ENCODE results near the gene REEP2. TPM values are rescaled to one million over a fixed set of nuclear protein-coding genes. Genes with fewer than 3 reads are reported as not detected.

Gene REEP2
- total RNA-seq, 1 donor from 2014 or later = 70.9 TPM

- FAIRE-seq = no peak
Measured at GRCh38 chr5:138491669-138492559, 53.1 kb downstream of the REEP2 start.

DNA sequence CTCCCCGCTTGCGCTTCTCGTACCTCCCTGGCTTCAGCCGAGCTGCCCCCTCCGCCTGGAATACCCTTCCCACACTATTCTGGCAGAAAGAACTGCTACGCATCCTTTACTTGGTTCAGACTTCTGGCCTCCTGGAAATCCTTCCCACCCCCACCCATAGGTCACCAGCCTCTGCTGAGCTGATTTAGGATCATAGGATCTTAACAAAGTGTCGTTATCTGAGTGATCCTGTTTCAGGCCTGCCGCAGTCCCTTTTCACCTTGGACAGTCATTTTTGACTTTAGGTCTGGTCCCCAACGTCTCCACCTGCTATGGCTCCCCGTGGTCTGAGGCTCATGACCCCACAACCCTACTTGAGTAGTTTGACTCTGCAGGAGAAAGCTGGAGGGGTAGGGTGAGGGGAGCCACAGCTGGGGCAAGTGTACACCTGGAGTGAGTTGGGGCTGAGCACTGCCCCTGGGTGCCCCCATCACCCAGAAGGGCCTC lies 53.7 kb downstream of the REEP2 start:
- DNase-seq (ENCODE audit: low spot score in 2 of 2) (no peak), FAIRE-seq (no peak)

More at GRCh38 chr5:138491669-138492559, 53.1 kb downstream of the REEP2 start:
- DNase-seq (ENCODE audit: low spot score in 2 of 2) = peak; percentile 95 to 97

GRCh38 chr5:138495351-138495750 lies 56.5 kb downstream of the REEP2 start:
- DNase-seq (ENCODE audit: low spot score in 2 of 2) (no peak), FAIRE-seq (no peak)

Small RNAs within 50 kb of the gene (small RNA-seq; reads per million reads assigned to genes)
- gene AC113403.1 = not detected

Other genes with a start within 250 kb of the REEP2 start
- gene CDC23, start 225.7 kb upstream of the REEP2 start, total RNA-seq = 32.2 TPM
- not detected for gene GFRA3, start 164.4 kb upstream of the REEP2 start, total RNA-seq
- 2.4 TPM for gene CDC25C, start 107.3 kb upstream of the REEP2 start, total RNA-seq
- 19.2 TPM for gene FAM53C, start 100.8 kb upstream of the REEP2 start, total RNA-seq
- 81.9 TPM for gene KDM3B, start 86.4 kb upstream of the REEP2 start, total RNA-seq
- gene EGR1, start 26.4 kb downstream of the REEP2 start, total RNA-seq = 0.82 TPM
- 71.7 TPM for gene ETF1, start 104.2 kb downstream of the REEP2 start, total RNA-seq
- 216 TPM for gene HSPA9, start 136.3 kb downstream of the REEP2 start, total RNA-seq